SW 1271 (cell line): ENCODE results near the gene CLEC2D.
"Not testable (repeated sequence)": the region's sequence is repeated elsewhere in the genome, so short reads cannot be mapped to it uniquely, and the experiment has no call there.

Experiments used
- DNase-seq, 2 experiments: peaks; one replicate each; lab custom pipeline; 2025; lab: John Stamatoyannopoulos, UW

The CLEC2D gene, protein sequence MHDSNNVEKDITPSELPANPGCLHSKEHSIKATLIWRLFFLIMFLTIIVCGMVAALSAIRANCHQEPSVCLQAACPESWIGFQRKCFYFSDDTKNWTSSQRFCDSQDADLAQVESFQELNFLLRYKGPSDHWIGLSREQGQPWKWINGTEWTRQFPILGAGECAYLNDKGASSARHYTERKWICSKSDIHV

DNA sequence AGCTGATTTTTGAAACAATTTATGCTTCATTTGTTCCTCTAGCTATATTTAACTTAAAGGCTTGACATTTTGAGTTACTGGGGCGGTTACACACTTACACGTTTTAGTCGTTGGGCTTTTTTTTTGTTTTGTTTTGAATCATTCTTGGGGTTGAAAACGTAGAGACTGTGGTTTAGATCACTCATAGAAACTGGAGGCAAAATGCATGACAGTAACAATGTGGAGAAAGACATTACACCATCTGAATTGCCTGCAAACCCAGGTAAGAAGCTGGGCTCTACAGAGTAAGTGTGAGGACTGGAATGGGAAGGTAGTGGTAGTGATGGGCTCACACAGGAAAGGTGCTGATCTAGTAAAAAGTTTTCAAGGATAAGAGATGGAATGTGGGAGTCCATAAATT, at the start of gene CLEC2D:
Gene CLEC2D (plus strand): TSS at position 180 of the 400 bp plus-strand sequence. CDS start 22 bp downstream, at position 202.
- DNase-seq: no peak

DNA sequence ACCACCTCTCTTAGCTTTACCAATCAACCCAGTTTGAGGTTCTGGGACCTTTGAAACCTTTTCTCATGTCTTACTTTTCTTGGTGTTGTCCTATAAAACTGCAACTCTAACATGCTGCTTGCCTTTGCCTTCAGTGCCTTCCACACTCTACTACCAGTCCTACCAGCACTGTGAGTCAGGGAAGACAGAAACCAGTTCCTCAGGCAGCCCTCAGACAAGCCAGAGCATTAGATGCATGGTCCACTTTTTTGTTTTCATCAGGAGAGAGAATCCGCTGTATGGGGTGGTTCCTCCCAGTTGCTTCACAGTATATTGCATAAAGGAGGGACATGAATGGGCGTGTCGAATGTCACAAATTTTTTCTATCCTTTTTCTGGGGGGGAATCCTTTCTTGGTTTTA, 44.5 kb upstream of the CLEC2D start:
- no peak for DNase-seq

DNA sequence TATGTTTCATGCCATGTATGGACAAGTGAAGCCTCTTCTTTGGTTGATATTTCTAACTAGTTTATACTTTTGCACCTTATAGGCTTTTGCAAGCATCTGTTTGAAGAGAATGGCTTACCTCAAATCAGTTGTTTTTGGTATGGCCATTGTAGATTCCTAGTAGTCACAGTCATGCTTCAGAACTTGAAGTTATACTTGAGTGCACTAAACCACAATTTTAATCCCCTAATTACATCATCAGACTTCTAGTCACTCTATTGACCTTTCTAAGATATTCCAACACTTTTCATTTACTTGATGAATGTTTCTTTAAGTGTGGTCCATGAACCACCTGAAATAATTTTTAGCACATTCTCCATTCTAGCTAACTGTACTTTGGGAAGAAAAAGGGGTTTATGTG, 43.2 kb upstream of the CLEC2D start:
- DNase-seq: no peak

DNA sequence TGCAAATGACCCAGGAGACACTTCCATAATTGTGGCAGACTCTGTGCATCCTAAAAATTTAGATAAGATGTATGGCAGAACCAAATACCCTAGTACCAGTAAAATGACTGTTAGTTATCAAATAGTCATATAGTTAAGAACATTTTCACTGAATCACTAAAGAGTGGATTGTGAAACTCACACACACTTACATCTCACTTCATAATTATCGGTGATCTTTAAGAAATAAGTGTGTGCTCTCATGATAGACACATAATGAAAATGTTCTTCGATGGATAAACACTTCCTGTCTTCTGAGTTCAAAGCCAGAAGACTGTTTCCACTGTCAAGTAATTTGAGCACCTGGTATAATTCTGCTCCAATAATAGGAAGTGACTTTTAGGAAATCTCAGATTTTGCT, 42.7 kb upstream of the CLEC2D start:
- no peak for DNase-seq

DNA sequence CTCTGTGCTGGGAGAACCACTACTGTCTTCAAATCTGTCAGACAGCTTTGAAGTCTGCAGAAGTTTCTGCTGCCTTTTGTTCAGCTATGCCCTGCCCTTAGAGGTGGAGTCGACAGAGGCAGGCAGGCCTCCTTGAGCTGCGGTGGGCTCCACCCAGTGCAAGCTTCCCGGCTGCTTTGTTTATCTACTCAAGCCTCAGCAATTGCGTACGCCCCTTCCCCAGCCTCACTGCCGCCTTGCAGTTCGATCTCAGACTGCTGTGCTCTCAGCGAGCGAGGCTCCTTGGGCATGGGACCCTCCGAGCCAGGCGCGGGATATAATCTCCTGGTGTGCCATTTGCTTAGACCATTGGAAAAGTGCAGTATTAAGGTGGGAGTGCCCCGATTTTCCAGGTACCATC, 36.7 kb upstream of the CLEC2D start:
- DNase-seq: no peak

DNA sequence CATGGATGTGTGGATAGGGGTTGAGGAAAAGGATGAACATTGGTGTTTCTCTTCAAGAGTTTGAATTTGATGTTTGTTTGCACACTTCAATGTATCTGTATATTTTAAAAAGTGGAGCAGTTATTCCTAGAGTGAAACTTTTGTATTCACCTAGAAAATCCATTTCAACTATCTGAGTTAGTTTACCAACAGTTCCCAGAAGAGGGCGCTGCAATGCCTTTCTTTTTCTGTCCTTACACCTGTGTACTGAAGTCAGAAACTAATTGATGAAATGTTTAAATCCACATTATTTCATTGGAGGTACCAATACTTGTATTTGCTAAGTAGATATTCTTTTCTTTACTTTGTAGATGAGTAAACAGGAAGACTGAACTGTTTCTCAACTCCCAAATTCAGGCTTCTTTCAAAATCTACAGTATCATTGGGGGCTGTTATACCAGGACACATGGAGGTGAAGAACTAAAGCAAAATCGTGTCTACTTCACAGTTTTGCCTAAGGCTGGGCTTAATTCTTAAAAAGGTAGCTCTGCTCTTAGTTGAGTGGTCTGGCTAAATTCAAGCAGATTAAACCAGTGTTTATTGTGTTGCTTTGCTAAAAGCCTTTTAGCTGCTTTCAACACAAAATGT, 35.2 kb upstream of the CLEC2D start:
- peak; percentile 11 to 58 for DNase-seq

DNA sequence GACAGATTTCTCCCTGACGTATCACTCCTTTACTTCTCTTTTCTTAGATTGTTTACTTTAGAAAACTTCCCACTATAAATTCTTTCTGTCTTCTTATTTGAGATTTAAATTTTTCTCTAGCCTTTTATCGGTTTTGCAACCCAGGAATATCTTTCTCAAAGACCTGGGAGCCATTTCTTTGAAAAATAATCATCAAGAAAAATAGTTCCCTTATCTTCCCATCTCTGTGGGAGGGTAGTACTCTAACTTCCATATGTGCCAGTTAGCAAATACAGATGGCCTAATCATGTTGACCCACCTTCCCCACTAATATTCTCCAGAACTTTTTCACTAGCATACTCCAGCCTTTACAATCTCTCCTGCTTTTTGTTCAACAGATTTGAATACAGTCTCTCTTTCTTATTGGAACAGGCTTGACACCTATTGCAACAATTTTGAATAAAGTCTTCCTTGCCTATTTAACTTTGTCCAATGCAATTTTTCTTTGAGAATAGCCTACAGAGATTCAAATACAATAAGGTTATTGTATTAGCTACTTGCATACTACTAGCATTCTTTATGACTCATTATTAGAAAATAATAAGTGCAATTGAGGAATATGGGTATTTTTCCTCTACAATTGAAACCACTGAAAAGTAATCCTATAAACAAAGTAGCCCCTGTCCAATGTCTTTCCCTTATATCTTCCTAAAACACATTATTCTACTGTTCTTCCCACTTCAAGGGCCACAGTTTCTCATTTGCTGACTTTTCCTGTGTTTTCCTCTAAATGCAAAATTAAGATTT, 34.4 kb upstream of the CLEC2D start:
- DNase-seq: no peak

DNA sequence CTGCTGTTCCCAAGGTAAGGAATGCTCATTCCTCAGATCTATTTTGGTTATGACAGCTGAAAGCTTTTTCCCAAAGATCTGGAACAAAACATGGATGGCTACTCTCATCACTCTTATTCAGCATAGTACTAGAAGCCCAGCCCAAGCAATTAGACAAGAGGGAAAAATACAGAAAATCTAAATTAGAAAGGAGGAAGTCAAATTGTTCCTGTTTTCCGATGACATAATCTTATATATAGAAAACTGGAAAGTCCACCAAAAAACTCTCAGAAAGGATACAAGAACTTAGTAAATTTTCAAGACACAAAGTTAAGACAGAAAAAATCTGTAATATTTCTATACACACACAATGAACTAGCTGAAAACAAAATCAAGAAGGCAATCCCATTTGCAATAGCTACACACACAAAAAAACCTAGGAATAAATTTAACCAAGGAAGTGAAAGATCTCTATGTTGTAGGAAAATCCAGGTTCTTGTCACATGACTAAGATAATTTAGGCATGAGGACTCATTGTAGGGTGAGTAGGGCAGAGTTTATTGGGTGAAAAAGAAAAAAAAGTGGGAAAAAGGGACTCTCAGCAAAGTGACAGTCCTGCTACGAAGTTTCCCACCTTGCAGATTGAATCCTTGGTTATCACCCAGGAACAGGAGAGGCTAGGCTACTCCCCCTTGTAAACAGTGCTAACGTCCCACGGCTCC, 33.2 kb upstream of the CLEC2D start:
- no peak for DNase-seq

DNA sequence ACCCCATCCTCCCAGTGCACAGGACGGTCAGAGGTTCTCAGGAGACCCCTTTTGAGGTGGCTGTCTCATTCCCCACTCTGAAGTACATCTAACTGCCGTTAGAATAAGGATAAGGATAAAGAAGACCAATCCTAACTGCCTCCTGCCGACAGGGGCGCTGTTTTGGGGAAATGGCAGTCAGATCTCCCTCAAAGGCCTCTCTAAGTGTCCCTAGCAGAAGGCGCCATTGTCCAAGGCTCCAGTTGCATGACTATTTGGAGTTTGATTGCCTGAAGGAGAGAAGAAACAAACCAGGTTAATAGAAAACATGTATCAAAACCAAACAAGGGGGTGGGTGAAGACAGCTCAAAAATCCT, 32.7 kb upstream of the CLEC2D start:
- DNase-seq: no peak

DNA sequence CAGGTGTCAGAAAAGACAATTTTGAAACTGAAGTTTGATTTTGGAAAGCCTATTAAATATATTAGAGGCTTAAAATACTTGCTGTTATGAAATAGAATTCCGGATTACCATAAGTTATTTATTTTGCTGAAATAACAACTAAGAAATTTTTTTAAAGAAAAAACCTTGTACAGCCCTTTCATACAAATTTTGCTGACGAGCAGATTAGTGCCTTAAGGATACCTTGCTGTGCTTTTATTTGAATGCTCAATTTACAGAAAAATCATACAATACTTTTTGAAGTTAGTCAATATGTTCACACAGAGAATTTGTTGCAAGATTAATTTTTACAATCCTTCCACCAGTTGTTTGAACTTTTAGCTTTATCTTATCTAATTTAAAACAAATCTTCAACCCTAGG, 29.5 kb upstream of the CLEC2D start:
- DNase-seq: no peak

DNA sequence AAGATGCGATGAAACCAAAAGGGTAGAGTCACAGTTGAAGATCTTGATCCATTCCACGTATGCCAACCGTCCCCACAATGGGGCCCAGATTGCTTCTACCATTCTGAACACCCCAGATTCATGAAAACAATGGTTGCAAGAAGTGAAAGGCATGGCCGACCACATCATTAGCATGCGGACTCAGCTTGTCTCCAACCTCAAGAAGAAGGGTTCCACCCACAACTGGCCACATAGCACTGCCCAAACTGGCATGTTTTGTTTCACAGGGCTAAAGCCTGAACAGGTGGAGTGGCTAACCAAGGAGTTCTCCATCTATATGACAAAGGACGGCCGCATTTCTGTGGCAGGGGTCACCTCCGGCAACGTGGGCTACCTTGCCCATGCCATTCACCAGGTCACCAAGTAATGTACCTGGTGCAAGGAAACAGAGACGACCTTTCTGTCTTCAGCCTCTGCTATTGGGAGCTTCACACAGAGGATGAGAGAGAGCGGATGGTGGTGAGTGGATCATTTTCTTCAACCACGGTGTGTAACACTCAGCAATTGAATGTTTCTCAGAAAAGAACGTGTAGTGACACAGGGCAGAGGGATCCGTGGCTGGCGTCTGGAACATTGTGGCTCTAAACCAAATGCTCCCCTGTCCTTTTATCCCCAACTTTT, 26.8 kb upstream of the CLEC2D start:
- DNase-seq: no peak

DNA sequence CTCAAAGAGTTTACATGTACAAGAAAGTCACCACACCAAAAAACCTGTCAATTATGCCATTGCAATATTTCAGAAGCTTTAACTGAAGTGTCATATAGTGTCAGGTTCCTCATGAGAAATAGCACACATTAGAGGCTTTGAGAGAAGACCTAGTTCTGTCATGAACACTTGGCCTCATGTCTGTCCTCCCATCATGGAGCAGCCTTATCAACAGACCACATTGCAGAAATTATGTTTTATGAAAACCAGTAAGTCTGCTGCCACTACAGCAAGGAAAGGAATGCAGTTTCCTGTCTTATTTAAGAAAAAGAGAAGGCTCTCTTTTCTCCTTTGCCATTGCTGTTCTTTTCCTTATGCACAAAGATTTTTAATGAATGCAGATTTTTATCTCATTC, 26.2 kb upstream of the CLEC2D start:
- no peak for DNase-seq

DNA sequence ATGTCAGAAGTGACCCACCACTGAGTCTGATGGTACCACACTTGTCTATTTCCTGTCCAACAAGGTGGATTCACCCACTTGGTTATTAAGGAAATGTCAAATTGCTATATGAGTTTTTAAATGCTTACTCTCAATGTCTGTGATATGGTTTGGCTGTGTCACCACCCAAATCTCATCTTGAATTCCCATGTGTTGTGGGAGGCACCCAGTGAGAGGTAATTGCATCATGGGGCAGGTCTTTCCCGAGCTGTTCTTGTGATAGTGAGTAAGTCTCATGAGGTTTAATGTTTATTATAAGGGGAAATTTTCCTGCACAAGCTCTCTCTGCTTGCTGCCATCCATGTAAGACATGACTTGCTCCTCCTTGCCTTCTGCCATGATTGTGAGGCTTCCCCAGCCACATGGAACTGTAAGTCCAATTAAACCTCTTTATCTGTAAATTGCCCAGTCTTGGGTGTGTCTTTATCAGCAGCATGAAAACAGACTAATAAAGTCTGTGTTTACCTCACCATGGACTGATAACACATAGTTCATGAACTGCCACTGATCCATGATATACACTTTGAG, 24.4 kb upstream of the CLEC2D start:
- not testable (repeated sequence) for DNase-seq

DNA sequence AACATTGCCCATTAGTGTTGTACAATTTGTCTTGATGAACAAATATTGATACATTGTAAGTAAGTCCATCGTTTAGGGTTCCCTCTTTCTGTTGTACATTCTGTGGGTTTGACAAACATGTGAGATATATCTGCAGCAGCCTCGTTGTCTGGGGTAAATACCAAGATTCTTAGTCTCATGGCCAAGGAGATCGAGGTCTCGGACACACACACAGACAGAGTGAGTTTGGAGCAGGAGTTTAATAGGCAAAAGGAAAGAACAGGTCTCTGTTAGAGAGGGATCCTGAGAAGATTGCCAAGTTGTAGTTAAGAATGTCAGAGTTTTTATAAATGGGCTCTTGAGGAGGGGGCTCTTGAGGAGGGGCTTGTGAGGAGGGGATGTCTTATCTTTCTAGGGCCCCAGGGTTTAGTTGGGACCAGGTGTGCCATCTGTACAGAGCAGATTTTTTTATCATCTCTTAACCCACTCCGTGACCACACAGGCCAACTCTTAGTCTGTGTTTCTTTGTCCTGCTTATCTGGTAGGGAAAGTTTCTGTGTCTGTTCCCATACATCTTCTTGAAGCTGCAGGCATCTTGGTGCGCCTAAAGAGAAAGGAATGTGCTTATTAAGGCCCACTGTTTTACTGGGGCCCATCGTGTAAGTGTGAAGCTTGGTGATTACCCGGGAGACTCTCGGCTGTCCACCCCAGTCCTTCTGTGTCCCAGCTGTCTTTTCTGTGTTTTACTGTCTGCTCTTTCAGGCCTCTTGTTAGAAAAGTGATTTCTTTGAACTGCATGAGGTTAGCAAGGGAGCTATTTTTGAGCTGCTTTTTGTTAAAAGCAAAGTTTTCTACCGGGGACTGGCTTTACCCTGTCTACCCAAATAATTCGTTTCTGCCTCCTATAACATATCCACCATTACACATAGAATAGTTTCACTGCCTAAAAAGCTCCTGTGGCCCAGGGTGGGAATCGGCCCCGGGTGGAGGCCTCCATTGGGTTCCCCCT, 22.4 kb upstream of the CLEC2D start:
- no peak for DNase-seq

DNA sequence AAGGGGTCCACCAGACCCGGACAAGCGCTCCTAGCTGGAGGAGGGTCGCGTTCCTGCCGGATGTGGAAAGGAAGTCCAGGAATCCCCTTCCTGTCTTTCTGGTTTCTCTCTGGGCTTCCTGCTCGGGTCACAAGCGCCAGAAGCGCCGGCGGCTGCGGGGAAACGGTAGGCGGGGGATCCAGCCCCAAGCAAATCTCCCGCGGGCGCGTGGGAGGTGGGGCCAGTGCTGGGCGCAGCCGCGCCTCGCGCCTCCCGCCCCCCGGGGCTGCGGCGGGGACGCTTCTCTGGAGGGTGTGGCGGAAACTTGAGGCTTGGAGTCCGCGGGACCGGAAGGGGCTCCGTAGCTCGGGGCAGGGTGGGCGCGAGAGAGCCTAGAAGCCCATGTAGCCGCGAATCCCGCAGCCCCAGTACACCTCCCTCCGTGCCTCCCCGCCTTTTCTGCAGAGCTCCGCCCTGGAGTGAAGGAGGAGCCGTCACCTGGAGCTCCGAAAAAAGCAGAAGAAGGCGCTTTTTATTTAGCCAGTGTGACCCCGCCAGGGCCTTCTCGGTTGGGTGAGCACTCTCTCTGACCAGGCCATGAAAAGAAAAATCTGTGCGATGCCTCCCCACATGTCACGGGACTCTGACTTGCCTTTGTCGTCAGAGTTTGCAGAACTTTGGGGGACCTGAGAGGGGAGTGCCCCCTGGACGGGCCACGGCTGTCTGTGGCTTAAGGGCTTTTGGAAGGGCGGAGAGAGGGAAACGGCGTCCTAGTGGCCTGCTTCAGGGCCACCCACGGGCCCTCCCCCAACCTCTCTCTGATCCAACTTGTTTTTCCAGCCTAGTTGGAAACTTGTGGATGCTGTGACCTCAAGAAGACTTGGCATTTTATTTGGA, 21.4 kb upstream of the CLEC2D start:
- DNase-seq: peak; percentile 53 to 75

DNA sequence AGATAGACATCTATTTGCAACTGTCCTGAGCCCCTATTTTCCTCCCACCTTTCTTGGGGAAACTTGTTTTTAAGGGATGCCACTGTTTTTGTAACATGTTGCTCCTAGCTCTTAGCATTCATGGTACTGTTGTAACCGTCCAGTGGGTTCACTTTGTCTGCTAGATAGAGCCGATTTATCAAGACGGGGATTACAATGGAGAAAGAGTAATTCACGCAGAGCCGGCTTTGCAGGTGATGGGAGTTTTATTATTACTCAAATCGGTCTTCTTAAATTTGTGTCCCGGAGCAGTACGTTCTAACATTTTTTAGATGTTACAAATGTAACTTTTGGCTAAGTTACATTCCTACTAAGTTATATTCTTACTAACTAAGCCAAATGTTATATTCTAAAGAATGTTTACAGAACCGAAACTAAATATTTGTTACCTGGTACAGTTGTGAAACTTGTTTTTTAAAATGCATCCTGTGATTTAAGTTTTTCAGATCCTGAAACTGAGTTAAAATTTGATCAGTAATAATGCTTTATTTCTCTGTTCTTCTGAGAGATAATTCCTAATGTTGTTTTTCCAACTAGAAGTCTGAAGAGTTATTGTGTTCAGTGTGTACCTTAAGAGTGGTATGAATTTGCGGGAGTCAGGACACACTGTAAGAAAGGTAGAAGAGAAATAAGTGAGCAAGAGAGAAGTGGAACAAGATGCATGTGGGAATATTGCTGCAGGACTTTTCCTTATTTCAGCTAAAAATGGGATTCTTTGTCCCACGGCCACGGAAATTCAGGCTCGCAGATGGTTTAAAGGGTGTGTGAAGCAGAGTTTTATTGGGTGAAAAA, 20.6 kb upstream of the CLEC2D start:
- DNase-seq: no peak

DNA sequence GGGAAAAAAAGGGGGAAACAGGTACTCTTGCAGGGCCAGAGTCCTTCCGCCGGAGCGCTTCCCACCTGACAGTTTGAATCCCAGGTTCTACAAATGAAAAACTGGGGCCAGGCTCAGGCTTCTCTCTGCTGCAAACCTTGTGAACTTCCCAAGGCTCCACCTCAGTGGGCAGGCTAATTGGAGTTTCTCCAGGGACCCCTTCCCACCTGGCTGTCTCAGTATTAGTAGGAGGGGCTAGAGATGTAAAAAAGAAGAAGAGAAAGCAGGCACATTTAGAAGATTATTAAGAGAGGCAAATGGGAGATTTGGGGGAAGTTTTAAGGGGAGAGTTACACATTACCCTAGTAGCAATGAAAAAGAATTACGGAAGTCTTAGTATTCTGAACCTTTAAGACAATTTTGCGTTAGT, 20.0 kb upstream of the CLEC2D start:
- DNase-seq: no peak

DNA sequence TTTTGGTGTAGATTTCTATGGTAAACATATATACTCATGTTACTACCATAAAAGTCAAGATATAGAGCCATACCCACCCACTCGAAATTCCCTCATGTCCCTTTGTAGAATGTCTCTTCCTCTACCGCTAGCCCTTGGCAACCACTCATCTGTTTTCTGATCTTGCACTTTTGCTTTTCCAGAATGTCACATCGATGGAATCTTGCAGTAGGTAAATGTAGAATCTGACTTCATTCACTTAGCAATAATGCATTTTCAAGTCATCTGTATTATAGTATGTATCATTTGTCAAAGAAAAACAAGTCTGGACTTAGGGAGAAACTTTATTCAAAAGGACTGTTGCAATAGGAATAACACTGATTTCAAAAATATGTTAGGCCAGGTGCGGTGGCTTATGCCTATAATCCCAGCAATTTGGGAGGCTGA, 19.3 kb upstream of the CLEC2D start:
- peak in 1 of 2 experiments; percentile 25 for DNase-seq

DNA sequence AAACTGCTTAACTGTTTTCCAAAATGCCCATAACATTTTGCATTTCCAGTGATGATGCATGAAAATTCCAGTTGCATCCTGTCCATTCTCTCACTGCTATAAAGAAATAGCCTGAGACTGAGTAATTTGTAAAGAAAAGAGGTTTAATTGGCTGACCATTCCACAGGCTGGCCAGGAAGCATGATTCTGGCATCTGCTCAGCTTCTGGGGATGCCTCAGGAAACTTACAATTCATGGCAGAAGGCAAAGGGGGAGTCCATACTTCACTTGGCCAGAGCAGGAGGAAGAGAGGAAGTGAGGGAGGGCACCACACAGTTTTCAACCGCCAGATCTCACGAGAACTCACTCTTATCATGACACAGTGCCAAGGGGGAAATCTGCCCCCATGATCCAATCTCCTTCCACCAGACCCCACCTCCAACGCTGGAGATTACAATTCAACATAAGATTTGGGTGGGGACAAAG, 18.2 kb upstream of the CLEC2D start:
- peak in 1 of 2 experiments; percentile 57 for DNase-seq
